Kidney epithelial cell (primary cell): ENCODE measurements around the gene SNX25. TPM values are rescaled to one million over a fixed set of nuclear protein-coding genes. Genes with fewer than 3 reads are reported as not detected.

Source experiments
- DNase-seq: peaks from one replicate; pipeline ENCODE4 v3.0.0-alpha.2; 2010; ENCODE audit warnings: low read depth
- H3K27me3 ChIP-seq: 2 replicates; pipeline ENCODE4 v1.6.0; 2011; ENCODE audit warnings: low read length; ENCODE audit not compliant: control insufficient read depth, insufficient read depth
- H3K36me3 ChIP-seq: 2 replicates; pipeline ENCODE4 v1.5.1; 2011; ENCODE audit warnings: low read length; ENCODE audit not compliant: control insufficient read depth, insufficient read depth
- H3K4me3 ChIP-seq: 2 replicates; pipeline ENCODE4 v1.5.1; 2011; ENCODE audit warnings: low read depth, mild to moderate bottlenecking, control low read depth, low read length
- total RNA-seq: library from RNA; depleted of rRNA; stranded (reverse); fragments of >200 nt; gene quantifications from 2 replicates; pipeline ENCODE4 v1.2.3, GENCODE V29; 2015
- TF ChIP-seq, protein P1 (sequence below): IDR thresholded peaks from 2 replicates; pipeline ENCODE4 v1.5.1; 2011; ENCODE audit warnings: mild to moderate bottlenecking, moderate library complexity, low read length, control low read depth, inconsistent platforms; ENCODE audit not compliant: insufficient read depth, poor library complexity, severe bottlenecking

Gene SNX25
- total RNA-seq, 1 donor from 2014 or later = 15.5 TPM

DNA sequence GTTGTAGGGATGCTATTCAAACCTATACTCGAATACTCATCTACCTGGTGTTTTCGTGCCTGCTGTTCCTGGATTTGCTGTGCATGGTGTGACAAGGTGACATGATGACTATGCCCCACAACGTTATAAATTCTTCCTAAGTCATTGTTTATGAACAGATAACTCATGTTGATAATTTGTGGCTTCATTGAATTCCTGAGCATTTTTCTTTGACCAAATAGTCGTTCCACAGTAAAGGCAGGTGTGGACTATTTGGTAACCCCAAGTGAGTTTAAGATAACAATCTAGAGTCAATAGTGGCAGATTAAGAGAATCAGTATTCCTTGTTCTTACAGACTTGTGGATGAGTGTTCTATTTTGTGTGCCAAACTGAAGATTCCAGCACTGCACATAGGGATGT is 59.9 kb downstream of the SNX25 start:
- Histone ChIP-seq H3K4me3 (no peak overlapping the region), H3K27me3 (no peaks in the 10 kb centered on the region), H3K36me3 (no peaks in the 10 kb centered on the region)
- no peak for DNase-seq
- TF ChIP-seq, protein P1, sequence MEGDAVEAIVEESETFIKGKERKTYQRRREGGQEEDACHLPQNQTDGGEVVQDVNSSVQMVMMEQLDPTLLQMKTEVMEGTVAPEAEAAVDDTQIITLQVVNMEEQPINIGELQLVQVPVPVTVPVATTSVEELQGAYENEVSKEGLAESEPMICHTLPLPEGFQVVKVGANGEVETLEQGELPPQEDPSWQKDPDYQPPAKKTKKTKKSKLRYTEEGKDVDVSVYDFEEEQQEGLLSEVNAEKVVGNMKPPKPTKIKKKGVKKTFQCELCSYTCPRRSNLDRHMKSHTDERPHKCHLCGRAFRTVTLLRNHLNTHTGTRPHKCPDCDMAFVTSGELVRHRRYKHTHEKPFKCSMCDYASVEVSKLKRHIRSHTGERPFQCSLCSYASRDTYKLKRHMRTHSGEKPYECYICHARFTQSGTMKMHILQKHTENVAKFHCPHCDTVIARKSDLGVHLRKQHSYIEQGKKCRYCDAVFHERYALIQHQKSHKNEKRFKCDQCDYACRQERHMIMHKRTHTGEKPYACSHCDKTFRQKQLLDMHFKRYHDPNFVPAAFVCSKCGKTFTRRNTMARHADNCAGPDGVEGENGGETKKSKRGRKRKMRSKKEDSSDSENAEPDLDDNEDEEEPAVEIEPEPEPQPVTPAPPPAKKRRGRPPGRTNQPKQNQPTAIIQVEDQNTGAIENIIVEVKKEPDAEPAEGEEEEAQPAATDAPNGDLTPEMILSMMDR = no peak

DNA sequence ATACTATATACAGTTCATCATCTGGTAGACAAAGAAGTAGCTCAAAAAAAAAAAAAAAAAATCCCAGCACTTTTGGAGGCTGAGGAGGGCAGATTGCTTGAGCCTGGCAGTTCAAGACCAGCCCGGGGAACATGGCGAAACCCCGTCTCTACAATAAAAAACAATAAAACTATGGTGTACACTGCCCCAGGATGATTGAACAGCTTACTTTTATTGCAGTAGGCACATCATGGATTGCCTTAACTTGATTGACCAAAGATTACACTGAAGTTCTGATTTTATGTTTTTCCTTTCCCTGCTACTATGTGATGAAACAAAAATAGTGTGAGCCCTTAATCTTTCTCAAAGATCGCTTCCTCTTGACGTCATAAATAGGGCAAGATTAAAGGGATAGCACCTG is 60.6 kb downstream of the SNX25 start:
- no peak overlapping the region for H3K4me3 ChIP-seq
- H3K27me3 ChIP-seq = no peaks in the 10 kb centered on the region
- H3K36me3 ChIP-seq = no peaks in the 10 kb centered on the region
- TF ChIP-seq, protein P1 = no peak
- no peak for DNase-seq

DNA sequence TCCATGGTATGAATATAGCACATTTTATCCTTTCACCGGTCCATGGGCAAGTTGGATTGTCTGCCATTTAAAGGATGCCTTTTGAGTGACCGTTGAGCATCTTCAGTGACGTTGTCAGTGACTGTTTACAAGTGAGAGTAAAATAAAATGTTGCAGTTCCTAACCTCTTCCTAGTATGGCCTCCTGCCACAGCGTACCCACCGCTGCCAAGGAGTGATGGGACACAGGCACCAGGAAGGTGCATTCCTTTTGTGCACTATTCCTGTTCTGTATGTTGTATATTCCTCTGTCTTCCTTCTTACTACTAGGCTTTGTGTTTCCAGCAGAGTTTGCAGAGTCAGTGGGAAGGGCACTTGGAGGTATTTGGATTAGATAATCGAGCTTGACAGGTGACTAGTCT is 61.5 kb downstream of the SNX25 start:
- H3K36me3 ChIP-seq = no peaks in the 10 kb centered on the region
- H3K27me3 ChIP-seq = no peaks in the 10 kb centered on the region
- DNase-seq = no peak
- TF ChIP-seq, protein P1 = no peak
- no peak overlapping the region for H3K4me3 ChIP-seq

DNA sequence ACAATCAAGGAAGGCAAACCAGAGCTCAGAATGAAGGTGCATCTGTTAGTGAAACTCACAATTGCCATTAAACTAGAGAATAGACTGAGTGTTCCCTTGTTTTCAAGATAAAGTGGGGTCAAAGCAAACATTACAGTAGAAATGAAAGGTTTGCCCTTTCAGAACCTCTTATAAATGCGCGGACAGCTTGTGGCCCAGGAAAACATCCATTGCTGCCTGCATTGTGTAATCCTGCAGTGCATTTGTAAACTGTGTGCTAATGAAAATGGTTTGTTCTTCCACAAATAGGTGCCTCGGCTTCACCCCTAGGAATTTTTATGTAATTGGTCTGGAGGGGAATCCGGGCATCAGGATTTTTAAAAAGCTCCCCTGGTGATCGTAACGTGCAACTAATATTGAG is 62.8 kb downstream of the SNX25 start:
- Histone ChIP-seq H3K36me3 (no peaks in the 10 kb centered on the region), H3K27me3 (no peaks in the 10 kb centered on the region), H3K4me3 (no peak overlapping the region)
- DNase-seq = no peak
- TF ChIP-seq, protein P1 = no peak

DNA sequence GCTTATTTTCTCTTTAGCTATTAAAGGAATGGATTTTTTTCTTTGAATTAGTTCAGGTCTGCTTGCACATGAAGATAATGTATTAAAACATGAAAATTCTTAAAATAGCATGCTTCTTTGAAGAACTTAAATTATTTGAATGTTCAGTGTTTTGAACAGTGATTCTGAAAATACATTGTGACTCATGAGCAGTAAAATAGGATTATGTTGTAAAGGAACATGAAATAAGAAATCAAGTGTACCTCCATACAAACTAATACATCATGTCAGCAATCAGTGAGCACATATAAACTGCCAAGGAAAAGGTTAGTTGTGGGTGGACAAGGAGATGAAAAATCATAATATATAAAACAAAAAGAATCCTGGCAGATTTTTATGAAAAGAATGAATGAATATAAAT is 66.1 kb downstream of the SNX25 start:
- TF ChIP-seq, protein P1 = no peak
- Histone ChIP-seq H3K36me3 (no peaks in the 10 kb centered on the region), H3K27me3 (no peaks in the 10 kb centered on the region), H3K4me3 (no peak overlapping the region)
- DNase-seq = no peak

DNA sequence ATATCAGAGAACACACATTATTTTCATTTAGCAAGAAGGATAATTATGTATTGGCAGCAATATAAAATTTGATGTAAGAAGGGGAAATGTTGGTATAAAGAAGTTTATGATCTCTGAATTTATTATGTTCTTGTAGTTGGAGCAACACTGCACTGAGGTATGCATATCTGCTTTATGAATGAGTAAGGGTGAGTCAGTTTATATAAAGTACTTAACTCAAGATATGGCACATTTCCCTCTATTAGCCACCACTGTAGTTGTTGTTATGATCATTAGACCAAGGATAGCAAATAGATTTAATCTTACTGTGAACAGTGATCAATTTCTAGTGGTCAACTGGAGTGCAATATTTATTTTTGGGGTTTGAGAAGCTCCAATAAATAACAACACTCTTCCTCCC is 66.6 kb downstream of the SNX25 start:
- Histone ChIP-seq H3K27me3 (no peaks in the 10 kb centered on the region), H3K4me3 (no peak overlapping the region), H3K36me3 (no peaks in the 10 kb centered on the region)
- no peak for DNase-seq
- TF ChIP-seq, protein P1 = no peak
